PFSK-1 (cell line): ENCODE data around the gene EIF4A3.

Experiments
- FOXP2 ChIP-seq: optimal IDR thresholded peaks from 2 replicates; pipeline ENCODE3; 2011; ENCODE audit warnings: borderline replicate concordance, control low read depth, inconsistent platforms; ENCODE audit not compliant: insufficient read depth; ENCODE audit errors: extremely low read length, extremely low read depth
- POLR2AphosphoS5 ChIP-seq: IDR thresholded peaks from 2 replicates; pipeline ENCODE4 v1.6.1; 2012; ENCODE audit warnings: low read depth, mild to moderate bottlenecking, control low read depth, low read length, moderate library complexity
- REST ChIP-seq, 2 experiments: IDR thresholded peaks; 2 replicates each; pipeline versions ENCODE4 v1.6.1 to v1.8.0; 2011 to 2012; ENCODE audit warnings: low read depth in 2 of 2, low read length in 2 of 2, control low read depth in 1 of 2, inconsistent platforms in 1 of 2, mild to moderate bottlenecking in 1 of 2, moderate library complexity in 1 of 2; ENCODE audit not compliant: insufficient read depth in 1 of 2
- SIN3A ChIP-seq: IDR thresholded peaks from 2 replicates; pipeline ENCODE4 v1.6.1; 2012; ENCODE audit warnings: mild to moderate bottlenecking, low read length, moderate library complexity, borderline replicate concordance; ENCODE audit not compliant: insufficient read depth
- TAF1 ChIP-seq: IDR thresholded peaks from 2 replicates; pipeline ENCODE4 v1.6.1; 2012; ENCODE audit warnings: low read length, control low read depth, borderline replicate concordance; ENCODE audit not compliant: insufficient read depth

EIF4A3 gene

GRCh38 chr17:80138856-80139426 lies 8.0 kb downstream of the EIF4A3 start:
- TF ChIP-seq SIN3A (no peak), TAF1 (no peak), FOXP2 (no peak), POLR2AphosphoS5 (no peak), REST (IDR thresholded peaks at IDR 0.05; ENCODE audit: insufficient read depth in 1 of 2, low read depth in 2 of 2, low read length in 2 of 2) (no peak)

- no peak for TF ChIP-seq POLR2AphosphoS5
- no peak for TF ChIP-seq REST (IDR thresholded peaks at IDR 0.05; ENCODE audit: insufficient read depth in 1 of 2, low read depth in 2 of 2, low read length in 2 of 2)
- TF ChIP-seq FOXP2 = no peak
- TF ChIP-seq SIN3A = no peak
- TF ChIP-seq TAF1 = no peak
Observed at GRCh38 chr17:80137131-80137530, 9.8 kb downstream of the EIF4A3 start.

GRCh38 chr17:80133626-80133970 lies 13.3 kb downstream of the EIF4A3 start:
- TF ChIP-seq REST (IDR thresholded peaks at IDR 0.05; ENCODE audit: insufficient read depth in 1 of 2, low read depth in 2 of 2, low read length in 2 of 2) (no peak), FOXP2 (no peak), TAF1 (no peak), POLR2AphosphoS5 (no peak), SIN3A (no peak)

GRCh38 chr17:80132906-80133625 lies 13.9 kb downstream of the EIF4A3 start:
- TF ChIP-seq TAF1 (no peak), REST (IDR thresholded peaks at IDR 0.05; ENCODE audit: insufficient read depth in 1 of 2, low read depth in 2 of 2, low read length in 2 of 2) (no peak), POLR2AphosphoS5 (peak; percentile 46)
